OCI-LY7 (cell line): ENCODE results near the gene ARHGEF10L. TPM values are rescaled to one million over a fixed set of nuclear protein-coding genes. Genes with fewer than 3 reads are reported as not detected.

Experiments
- BruUV-seq: library from RNA; stranded (reverse); fragments of 400-500 nt; replicated peaks from 2 replicates; lab custom pipeline; 2021; lab: Mats Ljungman, UMichigan
- CTCF ChIA-PET: fragments of 300-600 bp; sonication (Branson Sonifier 250); formaldehyde crosslinking; loops from one replicate; lab custom pipeline; 2022; ENCODE audit warnings: antibody characterized with exemption; ENCODE audit not compliant: unreplicated experiment; lab: Charles Lee
- POLR2A ChIA-PET: fragments of 300-600 bp; sonication (Branson Sonifier 250); formaldehyde crosslinking; loops from one replicate; lab custom pipeline; 2022; ENCODE audit warnings: antibody characterized with exemption; lab: Charles Lee
- DNase-seq: peaks from one replicate; pipeline ENCODE4 v3.0.0-alpha.2; 2015; ENCODE audit warnings: low spot score
- H2AFZ ChIP-seq: fragments of 200-600 bp; sonication (generic), shearing (Covaris generic); 2 replicates; pipeline ENCODE4 v1.6.1; 2014; ENCODE audit warnings: mild to moderate bottlenecking, antibody characterized with exemption, low read length, moderate library complexity
- H3K27ac ChIP-seq: fragments of 200-600 bp; sonication (generic); 2 replicates; pipeline ENCODE4 v1.5.1; 2014; ENCODE audit warnings: mixed run types, low read depth, mild to moderate bottlenecking, moderate library complexity, low read length, inconsistent platforms; ENCODE audit not compliant: poor library complexity, severe bottlenecking
- H3K36me3 ChIP-seq: fragments of 200-600 bp; sonication (generic); 2 replicates; pipeline ENCODE4 v1.6.1; 2014; ENCODE audit warnings: mild to moderate bottlenecking, antibody characterized with exemption, low read length, moderate library complexity, mixed read lengths; ENCODE audit not compliant: insufficient read depth
- H3K4me1 ChIP-seq: fragments of 200-600 bp; sonication (generic); 2 replicates; pipeline ENCODE4 v1.5.1; 2014; ENCODE audit warnings: mild to moderate bottlenecking, low read length; ENCODE audit not compliant: insufficient read depth, poor library complexity, severe bottlenecking
- H3K4me2 ChIP-seq: fragments of 200-600 bp; sonication (generic); 2 replicates; pipeline ENCODE4 v1.6.1; 2014; ENCODE audit warnings: mild to moderate bottlenecking, low read length
- H3K4me3 ChIP-seq: fragments of 200-600 bp; sonication (generic); 2 replicates; pipeline ENCODE4 v1.5.1; 2014; ENCODE audit warnings: mild to moderate bottlenecking, low read depth, low read length; ENCODE audit not compliant: poor library complexity, severe bottlenecking
- H3K79me2 ChIP-seq: fragments of 200-600 bp; sonication (generic); 2 replicates; pipeline ENCODE4 v1.6.1; 2016; ENCODE audit warnings: low read depth, mild to moderate bottlenecking, low read length, moderate library complexity, mixed read lengths; ENCODE audit not compliant: insufficient read depth
- H3K9me2 ChIP-seq: fragments of 200-600 bp; sonication (generic); 2 replicates; pipeline ENCODE4 v1.6.1; 2016; ENCODE audit warnings: mild to moderate bottlenecking, low read length, mixed read lengths; ENCODE audit not compliant: insufficient read depth
- H3K9me3 ChIP-seq: fragments of 200-600 bp; sonication (generic); 2 replicates; pipeline ENCODE4 v1.6.1; 2014; ENCODE audit warnings: mild to moderate bottlenecking, mixed run types, low read length, mixed read lengths
- H4K20me1 ChIP-seq: fragments of 200-600 bp; sonication (generic); 2 replicates; pipeline ENCODE4 v1.6.1; 2014; ENCODE audit warnings: mild to moderate bottlenecking, antibody characterized with exemption, low read length, moderate library complexity, mixed read lengths; ENCODE audit not compliant: insufficient read depth
- CTCF ChIP-seq: fragments of 200-600 bp; sonication (generic); conservative IDR thresholded peaks from 2 replicates; pipeline ENCODE4 v1.5.1; 2014; ENCODE audit warnings: mild to moderate bottlenecking, antibody characterized with exemption, low read length, moderate library complexity, mixed read lengths
- EZH2phosphoT487 ChIP-seq: fragments of 200-600 bp; sonication (generic); IDR thresholded peaks from 2 replicates; pipeline ENCODE4 v1.6.1; 2018; ENCODE audit warnings: low read depth, borderline replicate concordance, mild to moderate bottlenecking, mixed run types, antibody characterized with exemption, low read length, moderate library complexity, mixed read lengths
- intact Hi-C: fragments of 100-400 bp; cut with micrococcal nuclease; formaldehyde crosslinking; loops from one replicate; pipeline ENCODE4 v1.10.0; 2022; ENCODE audit not compliant: unreplicated experiment
- total RNA-seq, 2 experiments: library from RNA; depleted of rRNA in 1 of 2; stranded (reverse); fragments of >200 nt in 1 of 2; shearing (Covaris generic) in 1 of 2; gene quantifications; 2 replicates each; pipeline ENCODE4 v1.2.3, GENCODE V29; 2014 to 2022

The ARHGEF10L gene
- total RNA-seq, 2 experiments from 2014 or later: 2.4 TPM; not detected in 1

GRCh38 chr1:17507915-17508314, 31.6 kb upstream of the ARHGEF10L start:
- Histone ChIP-seq H2AFZ (no peak overlapping the region), H3K4me1 (no peaks in the 10 kb centered on the region), H3K36me3 (no peaks in the 10 kb centered on the region), H3K4me2 (no peak overlapping the region), H3K4me3 (no peak overlapping the region), H3K9me2 (no peaks in the 10 kb centered on the region), H3K27ac (no peak overlapping the region), H3K79me2 (no peaks in the 10 kb centered on the region), H4K20me1 (no peaks in the 10 kb centered on the region), H3K9me3 (no peaks in the 10 kb centered on the region)
- POLR2A ChIA-PET: interaction anchor here (0.6 kb wide), 1 partner anchor 428 kb away, joined by 3 read pairs; no protein-coding TSS in a partner anchor
- CTCF ChIA-PET: no interaction called here
- BruUV-seq: no TSS peak
- DNase-seq: no peak
- intact Hi-C loops: no loop called here
- TF ChIP-seq CTCF (no peak), EZH2phosphoT487 (no peak)

- Histone ChIP-seq H3K4me1 (no peaks in the 10 kb centered on the region), H3K9me2 (no peaks in the 10 kb centered on the region), H3K4me3 (no peak overlapping the region), H3K27ac (no peak overlapping the region), H3K9me3 (no peaks in the 10 kb centered on the region), H2AFZ (no peak overlapping the region), H3K36me3 (no peaks in the 10 kb centered on the region), H3K4me2 (no peak overlapping the region), H3K79me2 (no peaks in the 10 kb centered on the region), H4K20me1 (no peaks in the 10 kb centered on the region)
- intact Hi-C loops: no loop called here
- TF ChIP-seq EZH2phosphoT487: no peak
- no peak for TF ChIP-seq CTCF
- POLR2A ChIA-PET: no interaction called here
- no peak for DNase-seq
- CTCF ChIA-PET: no interaction called here
- BruUV-seq: no TSS peak
Observed at GRCh38 chr1:17509363-17509762, 30.1 kb upstream of the ARHGEF10L start.

GRCh38 chr1:17510138-17510537, 29.4 kb upstream of the ARHGEF10L start:
- intact Hi-C loops: no loop called here
- no TSS peak for BruUV-seq
- TF ChIP-seq EZH2phosphoT487 (no peak), CTCF (no peak)
- ChIA-PET CTCF (no interaction called here), POLR2A (no interaction called here)
- Histone ChIP-seq H3K9me3 (no peaks in the 10 kb centered on the region), H3K27ac (no peak overlapping the region), H3K36me3 (no peaks in the 10 kb centered on the region), H3K4me3 (no peak overlapping the region), H2AFZ (no peak overlapping the region), H3K9me2 (no peaks in the 10 kb centered on the region), H3K4me1 (no peaks in the 10 kb centered on the region), H4K20me1 (no peaks in the 10 kb centered on the region), H3K79me2 (no peaks in the 10 kb centered on the region), H3K4me2 (no peak overlapping the region)
- DNase-seq: no peak
